Duodenal mucosa (tissue), 2 donors: ENCODE results near the gene RAB26.

Experiments
- H3K27ac ChIP-seq: one replicate; pipeline ENCODE4 v1.7.0; 2013; ENCODE audit warnings: low read depth, low read length
- H3K27me3 ChIP-seq, 2 donors: one replicate each; pipeline ENCODE4 v1.7.0; 2013; ENCODE audit warnings: low read length in 2 of 2, control low read depth in 1 of 2; ENCODE audit not compliant: insufficient read depth in 2 of 2, control insufficient read depth in 1 of 2
- H3K36me3 ChIP-seq, 2 donors: one replicate each; pipeline ENCODE4 v1.7.0; 2013; ENCODE audit warnings: low read length in 2 of 2, control low read depth in 1 of 2; ENCODE audit not compliant: insufficient read depth in 2 of 2, control insufficient read depth in 1 of 2
- H3K4me1 ChIP-seq, 2 donors: one replicate each; pipeline ENCODE4 v1.7.0; 2013; ENCODE audit warnings: low read length in 2 of 2, control low read depth in 1 of 2; ENCODE audit not compliant: insufficient read depth in 2 of 2, control insufficient read depth in 1 of 2
- H3K4me3 ChIP-seq, 2 donors: one replicate each; pipeline ENCODE4 v1.7.0; 2013; ENCODE audit warnings: low read length in 2 of 2, low read depth in 1 of 2
- H3K9ac ChIP-seq, 2 donors: one replicate each; pipeline ENCODE4 v1.7.0; 2013; ENCODE audit warnings: low read length in 2 of 2, low read depth in 1 of 2
- H3K9me3 ChIP-seq, 2 donors: one replicate each; pipeline ENCODE4 v1.7.0; 2013; ENCODE audit warnings: low read length in 2 of 2, control low read depth in 1 of 2; ENCODE audit not compliant: control insufficient read depth in 1 of 2

The RAB26 gene

DNA sequence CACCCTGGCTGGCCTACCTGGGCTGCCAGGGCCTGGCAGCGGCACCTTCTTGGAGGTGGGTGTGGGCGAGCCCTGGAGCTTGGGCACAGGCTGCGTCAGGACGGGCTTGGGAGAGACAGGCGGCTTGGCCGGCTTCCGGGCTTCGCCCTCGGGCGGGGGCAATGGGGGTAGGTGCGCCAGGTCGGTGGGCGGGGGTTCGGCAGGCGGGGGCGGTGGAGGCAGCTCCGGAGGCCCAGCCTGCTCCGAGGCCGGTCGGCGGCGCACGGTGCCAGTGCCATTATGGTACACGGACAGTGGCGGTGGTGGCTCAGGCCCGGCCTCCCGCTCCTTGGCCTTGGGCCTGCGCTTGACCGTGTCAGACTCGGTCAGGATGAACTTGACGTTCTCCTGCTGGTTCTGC lies 31.2 kb downstream of the RAB26 start:
- no peak overlapping the region for H3K27ac ChIP-seq
- no peak overlapping the region for H3K9ac ChIP-seq
- no peak overlapping the region for H3K4me3 ChIP-seq
- H3K4me1 ChIP-seq = peaks cover 3 to 5% of the 10 kb centered on the region in 2 donors
- no peaks in the 10 kb centered on the region for H3K9me3 ChIP-seq
- H3K36me3 ChIP-seq = peaks cover 17 to 29% of the 10 kb centered on the region in 2 donors
- peaks cover 0 to 5% of the 10 kb centered on the region in 2 donors for H3K27me3 ChIP-seq

DNA sequence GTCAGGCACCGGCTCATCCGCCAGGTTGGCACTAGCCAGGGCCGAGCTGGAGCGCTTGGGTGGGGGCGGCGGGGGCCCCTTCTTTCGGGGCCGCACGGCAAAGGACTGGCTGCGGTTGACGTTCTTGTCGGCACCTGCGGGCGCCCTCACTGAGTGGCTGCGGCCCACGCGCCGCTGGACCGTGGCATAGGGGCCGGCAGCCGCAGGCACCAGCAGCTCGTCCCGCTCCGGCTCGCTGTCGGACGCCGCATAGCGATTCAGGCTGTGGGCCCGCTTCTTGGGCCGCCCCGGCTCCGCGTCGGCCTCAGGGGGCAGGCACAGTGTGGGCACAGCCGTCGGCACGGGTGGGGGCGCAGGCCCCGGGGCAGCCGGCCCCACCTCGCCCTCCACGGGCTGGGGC lies 32.0 kb downstream of the RAB26 start:
- Histone ChIP-seq H3K4me1 (peaks cover 3 to 8% of the 10 kb centered on the region in 2 donors), H3K9ac (no peak overlapping the region), H3K4me3 (no peak overlapping the region), H3K36me3 (peaks cover 9 to 20% of the 10 kb centered on the region in 2 donors), H3K27me3 (peaks cover 0 to 13% of the 10 kb centered on the region in 2 donors), H3K27ac (no peak overlapping the region), H3K9me3 (no peaks in the 10 kb centered on the region)

DNA sequence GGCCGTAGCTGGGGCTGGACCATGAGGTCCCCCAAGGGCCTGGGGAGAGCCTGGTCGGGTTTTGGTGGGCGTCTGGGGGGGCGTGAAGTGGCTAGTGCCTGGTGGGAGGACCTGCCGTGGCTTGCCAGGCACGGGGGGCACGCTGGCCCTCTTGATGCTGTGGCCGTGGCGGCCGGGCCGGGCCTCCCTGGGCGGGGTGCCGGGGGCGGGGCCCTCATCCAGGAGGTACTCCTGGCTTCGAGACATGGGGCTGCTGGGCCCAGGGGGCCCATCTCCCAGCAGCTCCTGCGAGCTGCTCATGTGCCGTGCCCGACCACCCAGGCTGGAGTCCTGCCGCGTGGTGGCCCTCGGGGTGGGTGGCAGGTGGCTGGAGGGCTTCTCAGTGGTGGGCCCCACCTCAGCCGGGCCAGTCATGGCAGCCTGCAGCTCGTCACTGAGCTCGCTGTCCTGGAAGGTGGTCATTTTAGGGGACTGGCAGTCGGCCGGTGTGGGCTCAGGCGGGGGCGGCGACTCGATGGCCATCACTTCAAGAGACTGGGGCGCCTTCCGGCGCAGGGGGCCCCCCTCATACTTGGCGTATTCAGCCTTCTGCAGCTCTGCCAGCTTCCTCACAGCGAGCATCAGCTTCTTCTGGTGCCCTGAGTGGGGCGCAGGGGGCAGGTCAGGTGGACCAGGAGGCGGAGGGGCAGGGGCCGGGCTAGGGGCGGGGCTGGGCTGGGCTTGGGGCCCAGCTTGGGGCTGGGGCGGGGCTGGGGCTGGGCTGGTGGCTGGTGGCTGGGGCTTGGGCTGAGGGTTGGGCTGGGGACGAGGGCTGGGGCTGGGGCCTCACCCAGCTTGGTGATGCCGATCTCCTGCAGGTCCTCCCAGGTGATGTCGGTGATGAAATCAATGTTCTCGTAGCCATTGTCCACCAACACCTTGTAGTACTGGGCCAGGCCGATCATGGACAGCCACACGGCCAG lies 32.8 kb downstream of the RAB26 start:
- Histone ChIP-seq H3K27me3 (peaks cover 0 to 13% of the 10 kb centered on the region in 2 donors), H3K4me1 (peaks cover 3 to 8% of the 10 kb centered on the region in 2 donors), H3K9me3 (no peaks in the 10 kb centered on the region), H3K9ac (no peak overlapping the region), H3K27ac (no peak overlapping the region), H3K36me3 (peaks cover 4 to 12% of the 10 kb centered on the region in 2 donors), H3K4me3 (no peak overlapping the region)

DNA sequence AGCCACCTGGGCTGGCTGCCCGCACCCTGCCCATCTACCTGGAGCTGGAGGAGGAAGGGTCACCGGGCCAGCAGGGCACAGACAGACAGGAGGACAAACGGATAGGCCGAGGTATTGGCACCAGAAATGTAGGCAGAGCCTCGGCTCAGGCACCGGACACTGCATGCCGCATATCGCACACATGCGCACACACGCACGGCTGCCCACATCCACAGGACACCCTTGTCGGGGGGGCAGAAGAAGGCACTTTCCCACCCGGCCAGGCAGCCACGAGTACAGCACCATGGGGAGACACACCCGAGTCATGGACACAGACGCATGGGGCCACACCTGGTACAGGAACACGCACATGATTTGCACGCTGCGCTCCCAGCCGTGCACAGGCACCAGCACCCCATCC lies 33.5 kb downstream of the RAB26 start:
- H3K4me3 ChIP-seq = no peak overlapping the region
- H3K36me3 ChIP-seq = peaks cover 1 to 7% of the 10 kb centered on the region in 2 donors
- no peaks in the 10 kb centered on the region for H3K9me3 ChIP-seq
- H3K27me3 ChIP-seq = peaks cover 0 to 13% of the 10 kb centered on the region in 2 donors
- H3K27ac ChIP-seq = no peak overlapping the region
- H3K9ac ChIP-seq = no peak overlapping the region
- H3K4me1 ChIP-seq = peaks cover 3 to 8% of the 10 kb centered on the region in 2 donors

DNA sequence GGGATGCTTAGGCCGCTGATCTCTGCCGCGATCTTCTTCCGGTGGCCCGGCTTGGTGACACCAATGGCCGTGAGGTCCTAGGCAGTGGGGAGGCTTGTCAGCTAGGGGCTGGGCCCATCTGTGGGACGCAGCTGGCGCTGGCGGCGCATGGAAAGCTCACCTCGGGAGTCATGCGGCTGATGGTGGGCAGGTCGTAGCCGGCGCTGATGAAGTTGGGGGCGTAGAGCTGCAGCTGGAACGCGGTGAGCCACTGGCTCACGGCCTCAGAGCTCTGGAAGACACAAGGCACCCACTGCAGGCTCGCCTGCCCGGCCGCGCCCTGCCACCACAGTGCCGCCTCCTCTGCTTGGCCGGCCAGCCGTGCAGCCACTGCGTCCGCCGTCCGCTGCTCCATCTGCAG lies 35.2 kb downstream of the RAB26 start:
- no peak overlapping the region for H3K27ac ChIP-seq
- no peaks in the 10 kb centered on the region for H3K36me3 ChIP-seq
- no peak overlapping the region for H3K9ac ChIP-seq
- no peak overlapping the region for H3K4me3 ChIP-seq
- peaks cover 0 to 13% of the 10 kb centered on the region in 2 donors for H3K27me3 ChIP-seq
- no peaks in the 10 kb centered on the region for H3K9me3 ChIP-seq
- H3K4me1 ChIP-seq = peaks cover 3 to 8% of the 10 kb centered on the region in 2 donors

DNA sequence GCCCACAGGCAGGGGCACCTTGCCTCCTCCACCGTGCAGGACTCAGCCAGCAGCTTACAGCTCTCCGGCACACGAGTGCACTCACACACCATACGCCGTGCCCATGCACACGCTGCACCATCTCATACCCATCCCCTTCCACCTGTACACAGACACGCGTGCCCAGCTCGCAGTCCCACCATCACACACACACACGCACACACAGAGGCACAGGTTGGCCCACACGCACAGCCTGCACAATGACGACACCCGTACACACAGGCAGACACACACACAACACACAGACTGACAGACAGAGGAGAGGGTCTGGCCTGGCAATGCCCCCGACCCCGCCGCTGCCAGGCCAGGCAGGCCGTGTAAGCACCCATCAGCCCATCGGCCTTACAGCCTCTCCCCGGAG lies 35.9 kb downstream of the RAB26 start:
- Histone ChIP-seq H3K4me3 (no peak overlapping the region), H3K27ac (no peak overlapping the region), H3K4me1 (peaks cover 3 to 8% of the 10 kb centered on the region in 2 donors), H3K9ac (no peak overlapping the region), H3K36me3 (no peaks in the 10 kb centered on the region), H3K9me3 (no peaks in the 10 kb centered on the region), H3K27me3 (peaks cover 0 to 13% of the 10 kb centered on the region in 2 donors)

DNA sequence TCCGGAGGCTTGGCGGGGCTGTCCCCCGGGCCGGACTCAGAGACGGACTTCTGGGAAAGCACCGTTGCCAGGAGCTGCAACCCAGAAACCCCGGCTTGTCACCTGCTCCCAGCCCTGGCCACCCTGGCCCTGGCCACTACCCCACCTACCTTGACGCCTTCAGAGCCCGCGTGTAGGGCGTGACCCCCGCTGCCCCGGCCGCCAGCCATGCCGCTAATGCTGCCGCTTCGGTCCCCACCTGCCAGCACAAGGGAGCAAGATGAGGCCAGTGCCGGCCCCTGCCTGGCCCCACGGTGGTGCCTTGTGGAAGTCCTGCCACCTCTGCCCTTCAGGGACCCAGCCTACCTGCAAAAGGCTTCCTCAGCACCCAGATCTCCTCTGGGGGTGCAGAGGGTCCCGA lies 36.5 kb downstream of the RAB26 start:
- no peaks in the 10 kb centered on the region for H3K9me3 ChIP-seq
- H3K27ac ChIP-seq = no peak overlapping the region
- peaks cover 3 to 11% of the 10 kb centered on the region in 2 donors for H3K4me1 ChIP-seq
- no peak overlapping the region for H3K9ac ChIP-seq
- H3K27me3 ChIP-seq = peaks cover 0 to 13% of the 10 kb centered on the region in 2 donors
- H3K4me3 ChIP-seq = no peak overlapping the region
- no peaks in the 10 kb centered on the region for H3K36me3 ChIP-seq

DNA sequence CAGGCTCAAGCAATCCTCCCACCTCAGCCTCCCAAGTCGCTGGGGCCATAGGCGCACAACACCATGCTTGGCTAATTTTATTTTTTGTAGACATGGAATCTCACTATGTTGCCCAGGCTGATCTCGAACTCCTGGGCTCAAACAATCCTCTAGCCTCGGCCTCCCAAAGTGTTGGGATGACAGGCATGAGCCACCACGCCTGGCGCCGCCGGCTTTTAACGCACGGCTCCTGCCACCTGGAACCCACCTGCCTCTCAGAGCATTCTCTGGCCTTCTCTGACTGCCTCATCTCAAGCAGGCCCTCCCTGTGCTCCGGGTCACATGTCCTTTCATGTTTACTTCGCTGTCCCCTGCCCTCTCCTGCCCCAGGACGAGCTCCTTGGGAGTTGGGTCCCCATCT lies 37.6 kb downstream of the RAB26 start:
- no peak overlapping the region for H3K9ac ChIP-seq
- no peaks in the 10 kb centered on the region for H3K36me3 ChIP-seq

DNA sequence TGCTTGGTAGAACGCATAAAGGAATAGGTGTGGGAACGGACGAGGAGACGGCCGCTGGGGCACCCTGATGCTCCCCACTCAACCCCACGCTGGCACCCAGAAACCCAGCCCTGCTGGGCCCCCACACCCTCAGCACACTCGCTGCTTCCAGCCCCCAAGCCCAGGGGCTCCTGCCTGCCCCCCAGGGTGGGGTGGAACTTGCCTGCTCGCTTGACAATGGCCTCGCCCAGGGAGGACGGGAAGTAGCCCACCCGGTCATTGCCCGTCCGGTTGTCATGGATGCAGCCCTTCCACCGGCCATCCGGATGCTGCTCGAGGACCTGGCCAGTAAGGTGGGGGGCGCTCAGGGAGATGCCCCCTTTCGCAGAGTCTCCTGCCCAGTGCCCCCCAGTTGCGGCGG lies 38.1 kb downstream of the RAB26 start:
- Histone ChIP-seq H3K27ac (no peak overlapping the region), H3K9me3 (no peaks in the 10 kb centered on the region), H3K36me3 (no peaks in the 10 kb centered on the region), H3K9ac (no peak overlapping the region), H3K4me3 (no peak overlapping the region), H3K27me3 (peaks cover 0 to 13% of the 10 kb centered on the region in 2 donors), H3K4me1 (peaks cover 3 to 11% of the 10 kb centered on the region in 2 donors)

More for the DNA sequence above, 37.6 kb downstream of the RAB26 start:
- H3K27ac ChIP-seq = no peak overlapping the region
- no peaks in the 10 kb centered on the region for H3K9me3 ChIP-seq
- peaks cover 0 to 13% of the 10 kb centered on the region in 2 donors for H3K27me3 ChIP-seq
- peaks cover 3 to 11% of the 10 kb centered on the region in 2 donors for H3K4me1 ChIP-seq
- H3K4me3 ChIP-seq = no peak overlapping the region

DNA sequence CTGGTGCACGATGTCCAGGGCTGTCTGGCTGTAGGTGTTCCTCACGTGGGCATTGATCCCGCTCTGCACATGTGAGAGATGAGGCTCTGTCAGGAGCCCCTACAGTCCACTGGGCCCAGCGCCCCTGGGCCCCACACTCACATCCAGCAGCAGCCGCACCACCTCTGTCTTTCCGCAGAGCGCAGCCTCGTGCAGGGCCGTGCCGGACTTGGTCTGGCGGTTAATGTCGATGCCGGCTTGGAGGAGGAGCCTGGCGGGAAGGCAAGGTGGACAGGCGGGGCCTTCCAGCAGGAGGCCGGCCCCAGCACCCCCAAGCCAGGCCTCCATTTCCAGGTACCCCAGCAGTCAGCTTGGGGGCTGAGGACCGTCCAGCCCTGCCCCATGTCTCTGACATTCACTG lies 38.8 kb downstream of the RAB26 start:
- Histone ChIP-seq H3K27ac (no peak overlapping the region), H3K4me3 (no peak overlapping the region), H3K4me1 (peaks cover 3 to 11% of the 10 kb centered on the region in 2 donors), H3K36me3 (no peaks in the 10 kb centered on the region), H3K9ac (no peak overlapping the region), H3K9me3 (no peaks in the 10 kb centered on the region), H3K27me3 (peaks cover 0 to 13% of the 10 kb centered on the region in 2 donors)
